Stomach smooth muscle (tissue), 2 donors: ENCODE measurements around the gene TGM1.
"Not testable (repeated sequence)": the region's sequence is repeated elsewhere in the genome, so short reads cannot be mapped to it uniquely, and the experiment has no call there.

Experiments used
- H3K27ac ChIP-seq: one replicate; pipeline ENCODE4 v1.7.0; 2013; ENCODE audit warnings: mild to moderate bottlenecking, low read length, inconsistent platforms
- H3K27me3 ChIP-seq, 2 donors: one replicate each; pipeline ENCODE4 v1.7.0; 2013; ENCODE audit warnings: low read length in 2 of 2; ENCODE audit not compliant: insufficient read depth in 2 of 2, control insufficient read depth in 1 of 2
- H3K36me3 ChIP-seq, 2 donors: one replicate each; pipeline ENCODE4 v1.7.0; 2013; ENCODE audit warnings: low read length in 2 of 2; ENCODE audit not compliant: control insufficient read depth in 2 of 2, insufficient read depth in 2 of 2
- H3K4me1 ChIP-seq: one replicate; pipeline ENCODE4 v1.7.0; 2013; ENCODE audit warnings: low read length; ENCODE audit not compliant: control insufficient read depth, insufficient read depth
- H3K4me3 ChIP-seq, 2 donors: one replicate each; pipeline ENCODE4 v1.7.0; 2013; ENCODE audit warnings: low read length in 2 of 2
- H3K9ac ChIP-seq, 2 donors: one replicate each; pipeline ENCODE4 v1.7.0; 2013; ENCODE audit warnings: low read length in 2 of 2, mild to moderate bottlenecking in 1 of 2
- H3K9me3 ChIP-seq, 2 donors: one replicate each; pipeline ENCODE4 v1.7.0; 2013; ENCODE audit warnings: low read length in 2 of 2; ENCODE audit not compliant: control insufficient read depth in 2 of 2
- donor health status: healthy.
- donor health status: Pancreatic carcinoma.

Gene TGM1

GRCh38 chr14:24228902-24229301, 34.1 kb downstream of the TGM1 start:
- H3K9ac ChIP-seq, result no peak overlapping the region
- H3K36me3 ChIP-seq, result peaks cover 0 to 2% of the 10 kb centered on the region in 2 donors
- no peak overlapping the region for H3K4me3 ChIP-seq
- H3K27ac ChIP-seq, result no peak overlapping the region
- H3K9me3 ChIP-seq, result no peaks in the 10 kb centered on the region
- H3K27me3 ChIP-seq, result no peaks in the 10 kb centered on the region
- H3K4me1 ChIP-seq, result peaks cover 18% of the 10 kb centered on the region

GRCh38 chr14:24226473-24226872, 36.5 kb downstream of the TGM1 start:
- Histone ChIP-seq H3K4me1 (peaks cover 6% of the 10 kb centered on the region), H3K36me3 (peaks cover 0 to 2% of the 10 kb centered on the region in 2 donors), H3K27me3 (no peaks in the 10 kb centered on the region), H3K9me3 (no peaks in the 10 kb centered on the region), H3K27ac (no peak overlapping the region), H3K9ac (no peak overlapping the region), H3K4me3 (no peak overlapping the region)

GRCh38 chr14:24224618-24225071, 38.3 kb downstream of the TGM1 start:
- Histone ChIP-seq H3K9me3 (no peaks in the 10 kb centered on the region), H3K9ac (no peak overlapping the region), H3K36me3 (peaks cover 0 to 2% of the 10 kb centered on the region in 2 donors), H3K27ac (no peak overlapping the region), H3K4me1 (no peaks in the 10 kb centered on the region), H3K4me3 (no peak overlapping the region), H3K27me3 (no peaks in the 10 kb centered on the region)

- not testable (repeated sequence) for H3K9ac ChIP-seq, H3K27ac ChIP-seq, H3K36me3 ChIP-seq, H3K9me3 ChIP-seq, H3K4me1 ChIP-seq, H3K27me3 ChIP-seq, H3K4me3 ChIP-seq
Measured at GRCh38 chr14:24222987-24223386, 40.0 kb downstream of the TGM1 start.

GRCh38 chr14:24219521-24219920, 43.5 kb downstream of the TGM1 start:
- Histone ChIP-seq H3K27me3 (no peaks in the 10 kb centered on the region), H3K36me3 (peaks cover 4 to 7% of the 10 kb centered on the region in 2 donors), H3K27ac (no peak overlapping the region), H3K9ac (no peak overlapping the region), H3K9me3 (no peaks in the 10 kb centered on the region), H3K4me1 (peaks cover 14% of the 10 kb centered on the region), H3K4me3 (no peak overlapping the region)

GRCh38 chr14:24219080-24219479, 43.9 kb downstream of the TGM1 start:
- peaks cover 18% of the 10 kb centered on the region for H3K4me1 ChIP-seq
- H3K9ac ChIP-seq, result no peak overlapping the region
- no peak overlapping the region for H3K27ac ChIP-seq
- no peak overlapping the region for H3K4me3 ChIP-seq
- H3K9me3 ChIP-seq, result no peaks in the 10 kb centered on the region
- peaks cover 4 to 7% of the 10 kb centered on the region in 2 donors for H3K36me3 ChIP-seq
- H3K27me3 ChIP-seq, result no peaks in the 10 kb centered on the region

GRCh38 chr14:24216876-24217275, 46.1 kb downstream of the TGM1 start:
- H3K27ac ChIP-seq, result not testable (repeated sequence)

GRCh38 chr14:24216345-24216699, 46.7 kb downstream of the TGM1 start:
- peaks cover 6 to 9% of the 10 kb centered on the region in 2 donors for H3K36me3 ChIP-seq
- H3K9me3 ChIP-seq, result no peaks in the 10 kb centered on the region
- H3K27me3 ChIP-seq, result no peaks in the 10 kb centered on the region
- H3K27ac ChIP-seq, result peak overlapping the region; percentile 91
- peak overlapping the region; percentile 80 to 97 for H3K4me3 ChIP-seq
- H3K4me1 ChIP-seq, result peaks cover 24% of the 10 kb centered on the region
- H3K9ac ChIP-seq, result peak overlapping the region; percentile 79 to 97

More at GRCh38 chr14:24216876-24217275, 46.1 kb downstream of the TGM1 start:
- H3K9me3 ChIP-seq, H3K36me3 ChIP-seq, H3K4me3 ChIP-seq, H3K9ac ChIP-seq, H3K27me3 ChIP-seq: not testable (repeated sequence)
- peaks cover 24% of the 10 kb centered on the region for H3K4me1 ChIP-seq

GRCh38 chr14:24215495-24216344, 47.3 kb downstream of the TGM1 start, which contains the start of gene MDP1:
Gene MDP1, minus strand, starts transcription at chr14:24216066. Its CDS starts 111 bp downstream, at chr14:24215955.
- peaks cover 24% of the 10 kb centered on the region for H3K4me1 ChIP-seq
- peaks cover 9 to 13% of the 10 kb centered on the region in 2 donors for H3K36me3 ChIP-seq
- no peaks in the 10 kb centered on the region for H3K9me3 ChIP-seq
- no peaks in the 10 kb centered on the region for H3K27me3 ChIP-seq
- H3K9ac ChIP-seq, result peak within 1 kb of the TSS; percentile 79 to 97
- H3K4me3 ChIP-seq, result peak within 1 kb of the TSS; percentile 80 to 97
- H3K27ac ChIP-seq, result peak within 1 kb of the TSS; percentile 91

- Histone ChIP-seq H3K27ac (peak overlapping the region; percentile 94), H3K4me1 (peaks cover 24% of the 10 kb centered on the region), H3K9me3 (no peaks in the 10 kb centered on the region), H3K4me3 (peak overlapping the region; percentile 67 to 93), H3K36me3 (peaks cover 23 to 28% of the 10 kb centered on the region in 2 donors), H3K9ac (peak overlapping the region; percentile 84 to 86), H3K27me3 (no peaks in the 10 kb centered on the region)
Measured at GRCh38 chr14:24213866-24214662, 48.9 kb downstream of the TGM1 start.
